ENCODE results near the gene SGMS1.
"Not testable (repeated sequence)": the region's sequence is repeated elsewhere in the genome, so short reads cannot be mapped to it uniquely, and the experiment has no call there.

The SGMS1 gene

GRCh38 chr10:50388181-50388580 is 235.6 kb downstream of the SGMS1 start:
- DNase-seq = no peak

GRCh38 chr10:50387732-50388073 is 236.1 kb downstream of the SGMS1 start:
- DNase-seq = no peak

- no peak for DNase-seq
Observed at GRCh38 chr10:50387007-50387731, 236.6 kb downstream of the SGMS1 start.

GRCh38 chr10:50385624-50386023 is 238.1 kb downstream of the SGMS1 start:
- DNase-seq = no peak

- peak; percentile 81 for DNase-seq
Observed at GRCh38 chr10:50384898-50385297, 238.9 kb downstream of the SGMS1 start.

GRCh38 chr10:50384238-50384637 is 239.5 kb downstream of the SGMS1 start:
- DNase-seq = no peak

- DNase-seq = no peak
Observed at GRCh38 chr10:50382576-50383023, 241.2 kb downstream of the SGMS1 start.

GRCh38 chr10:50381642-50382041 is 242.1 kb downstream of the SGMS1 start:
- DNase-seq = no peak

GRCh38 chr10:50379616-50380015 is 244.1 kb downstream of the SGMS1 start:
- no peak for DNase-seq

GRCh38 chr10:50375745-50376144 is 248.0 kb downstream of the SGMS1 start:
- DNase-seq = no peak

GRCh38 chr10:50375051-50375452 is 248.7 kb downstream of the SGMS1 start:
- DNase-seq = no peak

GRCh38 chr10:50373821-50374501 is 249.8 kb downstream of the SGMS1 start:
- no peak for DNase-seq

GRCh38 chr10:50369931-50370330 is 253.8 kb downstream of the SGMS1 start:
- DNase-seq = no peak

GRCh38 chr10:50367732-50368131 is 256.0 kb downstream of the SGMS1 start:
- DNase-seq = peak; percentile 69

GRCh38 chr10:50366421-50366820 is 257.3 kb downstream of the SGMS1 start:
- DNase-seq = not testable (repeated sequence)

- DNase-seq = not testable (repeated sequence)
Observed at GRCh38 chr10:50364730-50365129, 259.0 kb downstream of the SGMS1 start.

- no peak for DNase-seq
Observed at GRCh38 chr10:50362547-50363125, 261.1 kb downstream of the SGMS1 start.

- no peak for DNase-seq
Observed at GRCh38 chr10:50361946-50362345, 261.8 kb downstream of the SGMS1 start.

- DNase-seq = no peak
Observed at GRCh38 chr10:50360077-50360850, 263.5 kb downstream of the SGMS1 start.

GRCh38 chr10:50358925-50359687 is 264.6 kb downstream of the SGMS1 start:
- DNase-seq = no peak

GRCh38 chr10:50358411-50358810 is 265.3 kb downstream of the SGMS1 start:
- DNase-seq = no peak

GRCh38 chr10:50356481-50356832 is 267.3 kb downstream of the SGMS1 start:
- DNase-seq = not testable (repeated sequence)
